HepG2 (cell line): ENCODE measurements around the gene SYT7. TPM values are rescaled to one million over a fixed set of nuclear protein-coding genes. Genes with fewer than 3 reads are reported as not detected.

Experiments
- ATAC-seq: fragments of 200-7000 bp; cut with Tn5 transposase; 3 replicates; pipeline ENCODE4 v1.9.1; 2020; ENCODE audit warnings: mild to moderate bottlenecking, moderate library complexity
- BruUV-seq: library from RNA; stranded (reverse); fragments of 400-500 nt; replicated peaks from 2 replicates; lab custom pipeline; 2021; lab: Mats Ljungman, UMichigan
- CTCF ChIA-PET: fragments of 300-600 bp; formaldehyde crosslinking; extraction: SDS; loops from one replicate; lab custom pipeline; 2021; ENCODE audit warnings: low total read pairs, inconsistent platforms, low intra/inter-chr PET ratio; lab: Yijun Ruan, JAX
- POLR2A ChIA-PET: fragments of 350-600 bp; sonication (Branson Sonifier 250); formaldehyde crosslinking; loops from one replicate; lab custom pipeline; 2020; ENCODE audit warnings: antibody characterized with exemption, inconsistent platforms; lab: Yijun Ruan, JAX
- DNase-seq: peaks from one replicate; pipeline ENCODE4 v3.0.0-alpha.2; 2015; ENCODE audit warnings: low spot score
- FAIRE-seq: peaks from 3 replicates; lab custom pipeline; 2011; peaks lifted over from hg19 to GRCh38; lab: Jason Lieb, UNC
- H2AFZ ChIP-seq: one replicate; pipeline ENCODE4 v1.6.1; 2011; ENCODE audit warnings: low read length, inconsistent platforms
- H3K27ac ChIP-seq: fragments of 300-600 bp; 3 replicates; pipeline ENCODE4 v1.8.0; 2011; ENCODE audit warnings: mixed run types, mild to moderate bottlenecking, mixed read lengths, low read length, inconsistent platforms; ENCODE audit not compliant: insufficient read depth; ENCODE audit errors: extremely low read length
- H3K27me3 ChIP-seq, 2 experiments: fragments of 200-600 bp in 1 of 2; 2 replicates in 1 of 2; 3 replicates in 1 of 2; pipeline versions ENCODE4 v1.6.0 to v1.8.0; 2011; ENCODE audit warnings: low read length in 2 of 2, mild to moderate bottlenecking in 2 of 2, moderate library complexity in 2 of 2, inconsistent platforms in 1 of 2; ENCODE audit not compliant: insufficient read depth in 2 of 2, control insufficient read depth in 1 of 2
- H3K36me3 ChIP-seq, 2 experiments: fragments of 200-600 bp in 1 of 2; replicated peaks in 1 of 2; 2 replicates in 1 of 2; 3 replicates in 1 of 2; pipeline versions ENCODE4 v1.5.1 to v1.8.0; 2011; ENCODE audit warnings: low read length in 2 of 2, inconsistent platforms in 1 of 2; ENCODE audit not compliant: insufficient read depth in 2 of 2, control insufficient read depth in 1 of 2
- H3K4me1 ChIP-seq: 2 replicates; pipeline ENCODE4 v1.5.1; 2012; ENCODE audit warnings: low read length, inconsistent platforms; ENCODE audit not compliant: insufficient read depth
- H3K4me2 ChIP-seq: 2 replicates; pipeline ENCODE4 v1.6.0; 2011; ENCODE audit warnings: low read depth, low read length, inconsistent platforms
- H3K4me3 ChIP-seq, 3 experiments: fragments of 200-600 bp in 1 of 3; sonication (generic), shearing (Covaris generic) in 1 of 3; replicated peaks in 1 of 3; 2 replicates each; pipeline ENCODE4 v1.5.1; 2011 to 2016; ENCODE audit warnings: low read length in 3 of 3, inconsistent platforms in 2 of 3, low read depth in 2 of 3, mild to moderate bottlenecking in 2 of 3, control low read depth in 1 of 3, mixed read lengths in 1 of 3; ENCODE audit not compliant: insufficient read depth in 1 of 3
- H3K79me2 ChIP-seq: one replicate; pipeline ENCODE4 v1.6.1; 2011; ENCODE audit warnings: low read length, inconsistent platforms; ENCODE audit not compliant: insufficient read depth
- H3K9ac ChIP-seq: 2 replicates; pipeline ENCODE4 v1.6.0; 2011; ENCODE audit warnings: mild to moderate bottlenecking, low read depth, low read length, inconsistent platforms; ENCODE audit not compliant: insufficient read depth
- H3K9me3 ChIP-seq: 2 replicates; pipeline ENCODE4 v1.5.1; 2012; ENCODE audit warnings: mild to moderate bottlenecking, low read length
- H4K20me1 ChIP-seq: 2 replicates; pipeline ENCODE4 v1.6.0; 2011; ENCODE audit warnings: inconsistent platforms, mild to moderate bottlenecking, low read length, moderate library complexity; ENCODE audit not compliant: insufficient read depth
- AHR ChIP-seq: IDR thresholded peaks from 2 replicates; pipeline ENCODE4 v1.6.1; 2018; ENCODE audit warnings: missing genetic modification reagents, missing compliant biosample characterization
- EHMT2 ChIP-seq: fragments of 200-600 bp; sonication (generic); IDR thresholded peaks from 2 replicates; pipeline ENCODE4 v1.7.0; 2017; ENCODE audit warnings: antibody characterized with exemption, low read depth, low read length, borderline replicate concordance
- GZF1 ChIP-seq: sonication (generic); formaldehyde crosslinking; IDR thresholded peaks from 2 replicates; pipeline ENCODE4 v1.5.1; 2020; ENCODE audit warnings: mild to moderate bottlenecking, missing genetic modification reagents
- HNRNPH1 ChIP-seq: fragments of 200-400 bp; formaldehyde crosslinking; optimal IDR thresholded peaks from 2 replicates; pipeline ENCODE3; 2017; ENCODE audit warnings: mild to moderate bottlenecking, low read depth, low read length
- NR2F6 ChIP-seq, 2 experiments: IDR thresholded peaks; 2 replicates each; pipeline ENCODE4 v1.6.1; 2016; ENCODE audit warnings: antibody characterized with exemption in 1 of 2, mild to moderate bottlenecking in 1 of 2
- PTBP1 ChIP-seq: fragments of 200-400 bp; formaldehyde crosslinking; IDR thresholded peaks from 2 replicates; pipeline ENCODE4 v1.6.1; 2018; ENCODE audit warnings: low read length, low read depth; ENCODE audit not compliant: poor library complexity, severe bottlenecking
- ZNF180 ChIP-seq: sonication (generic); formaldehyde crosslinking; IDR thresholded peaks from 2 replicates; pipeline ENCODE4 v1.4.0; 2020; ENCODE audit warnings: low read depth, missing genetic modification reagents, borderline replicate concordance
- ZNF430 ChIP-seq: sonication (generic); formaldehyde crosslinking; IDR thresholded peaks from 2 replicates; pipeline ENCODE4 v1.9.0; 2021; ENCODE audit warnings: mild to moderate bottlenecking, missing genetic modification reagents
- ZNF720 ChIP-seq: sonication (generic); formaldehyde crosslinking; IDR thresholded peaks from 2 replicates; pipeline ENCODE4 v1.4.0; 2020; ENCODE audit warnings: missing genetic modification reagents
- ZNF781 ChIP-seq: sonication (generic); formaldehyde crosslinking; IDR thresholded peaks from 2 replicates; pipeline ENCODE4 v1.5.1; 2020; ENCODE audit warnings: borderline replicate concordance, mild to moderate bottlenecking, missing genetic modification reagents; ENCODE audit errors: not compliant biosample characterization
- WGBS: methylation state at CpG from one replicate; pipeline ENCODE4 v1.1.6; 2017; ENCODE audit warnings: low lambda C conversion rate; 5-methylcytosine and 5-hydroxymethylcytosine counted together
- in situ Hi-C: cut with HindIII; loops from 2 replicates; pipeline ENCODE4 v1.10.0; 2017; ENCODE audit warnings: low pct_unique_long_range_greater_than_20kb; ENCODE audit not compliant: extremely low pct_ligation_motif_present
- intact Hi-C: fragments of 100-400 bp; cut with micrococcal nuclease; formaldehyde crosslinking; loops from one replicate; pipeline ENCODE4 v1.10.0; 2022; ENCODE audit not compliant: unreplicated experiment
- polyA plus RNA-seq, 8 experiments: library from polyadenylated mRNA; depleted of rRNA in 3 of 8; stranded (reverse) in 7 of 8; unstranded in 1 of 8; fragments of >200 nt; fragmentation: Illumina TruSeq in 4 of 8; extraction: Trizol in 4 of 8; gene quantifications; 2 replicates each; pipeline versions ENCODE4 v1.2.1 to v1.2.3, GENCODE V29; 2011 to 2016; ENCODE audit warnings: low read depth in 4 of 8, missing spikeins in 1 of 8, mixed read lengths in 1 of 8; ENCODE audit not compliant: insufficient read depth in 1 of 8
- total RNA-seq, 5 experiments: library from RNA; depleted of rRNA; stranded (reverse); fragments of >200 nt; fragmentation: Illumina TruSeq; extraction: Trizol; gene quantifications; 2 replicates each; pipeline ENCODE4 v1.2.3, GENCODE V29; 2016; ENCODE audit warnings: low read depth in 1 of 5
- TF ChIP-seq, protein P1 (sequence below): sonication (generic); formaldehyde crosslinking; IDR thresholded peaks from 2 replicates; pipeline ENCODE4 v1.5.1; 2020; ENCODE audit warnings: missing genetic modification reagents, mild to moderate bottlenecking, borderline replicate concordance
- TF ChIP-seq, protein P2 (sequence below): sonication (generic); formaldehyde crosslinking; conservative IDR thresholded peaks from 2 replicates; pipeline ENCODE4 v1.8.1; 2023; ENCODE audit warnings: missing genetic modification reagents
- TF ChIP-seq, protein P3 (sequence below): sonication (generic); formaldehyde crosslinking; IDR thresholded peaks from 2 replicates; pipeline ENCODE4 v1.5.1; 2020; ENCODE audit warnings: mild to moderate bottlenecking, missing genetic modification reagents, borderline replicate concordance
- TF ChIP-seq, protein P4 (sequence below): sonication (generic); formaldehyde crosslinking; IDR thresholded peaks from 2 replicates; pipeline ENCODE4 v1.4.0; 2020; ENCODE audit warnings: mild to moderate bottlenecking, missing genetic modification reagents, borderline replicate concordance

The SYT7 gene
- total and polyA plus RNA-seq, 2 of the 13 experiments (the other 11 are each of a cell fraction or from before 2014, with no cell fraction given): 1.4 to 4.4 TPM

DNA sequence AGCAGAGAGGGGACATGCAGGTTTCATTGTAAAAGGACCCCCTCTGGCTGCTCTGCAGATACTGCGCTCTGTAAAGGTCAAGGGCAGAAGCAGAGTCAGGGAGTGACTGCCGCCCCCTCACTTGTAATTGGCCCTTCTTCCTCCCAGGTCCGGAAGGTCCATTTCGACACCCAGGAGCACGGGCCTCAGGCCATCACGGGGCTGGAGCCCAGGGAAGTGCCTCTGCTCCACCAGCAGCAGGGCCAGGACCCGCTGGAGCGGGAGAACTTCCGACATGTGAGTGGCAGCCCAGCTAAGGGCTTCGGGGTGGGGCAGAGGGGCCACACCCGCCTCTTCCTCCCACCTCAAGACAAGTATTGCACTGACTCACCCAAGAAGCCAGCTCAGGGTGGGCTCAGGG, 96.3 kb downstream of the SYT7 start:
- POLR2A ChIA-PET: no interaction called here
- TF ChIP-seq, protein P1, sequence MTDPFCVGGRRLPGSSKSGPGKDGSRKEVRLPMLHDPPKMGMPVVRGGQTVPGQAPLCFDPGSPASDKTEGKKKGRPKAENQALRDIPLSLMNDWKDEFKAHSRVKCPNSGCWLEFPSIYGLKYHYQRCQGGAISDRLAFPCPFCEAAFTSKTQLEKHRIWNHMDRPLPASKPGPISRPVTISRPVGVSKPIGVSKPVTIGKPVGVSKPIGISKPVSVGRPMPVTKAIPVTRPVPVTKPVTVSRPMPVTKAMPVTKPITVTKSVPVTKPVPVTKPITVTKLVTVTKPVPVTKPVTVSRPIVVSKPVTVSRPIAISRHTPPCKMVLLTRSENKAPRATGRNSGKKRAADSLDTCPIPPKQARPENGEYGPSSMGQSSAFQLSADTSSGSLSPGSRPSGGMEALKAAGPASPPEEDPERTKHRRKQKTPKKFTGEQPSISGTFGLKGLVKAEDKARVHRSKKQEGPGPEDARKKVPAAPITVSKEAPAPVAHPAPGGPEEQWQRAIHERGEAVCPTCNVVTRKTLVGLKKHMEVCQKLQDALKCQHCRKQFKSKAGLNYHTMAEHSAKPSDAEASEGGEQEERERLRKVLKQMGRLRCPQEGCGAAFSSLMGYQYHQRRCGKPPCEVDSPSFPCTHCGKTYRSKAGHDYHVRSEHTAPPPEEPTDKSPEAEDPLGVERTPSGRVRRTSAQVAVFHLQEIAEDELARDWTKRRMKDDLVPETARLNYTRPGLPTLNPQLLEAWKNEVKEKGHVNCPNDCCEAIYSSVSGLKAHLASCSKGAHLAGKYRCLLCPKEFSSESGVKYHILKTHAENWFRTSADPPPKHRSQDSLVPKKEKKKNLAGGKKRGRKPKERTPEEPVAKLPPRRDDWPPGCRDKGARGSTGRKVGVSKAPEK (CRISPR knock-in tag): no peak
- TF ChIP-seq AHR: no peak
- TF ChIP-seq, protein P2, sequence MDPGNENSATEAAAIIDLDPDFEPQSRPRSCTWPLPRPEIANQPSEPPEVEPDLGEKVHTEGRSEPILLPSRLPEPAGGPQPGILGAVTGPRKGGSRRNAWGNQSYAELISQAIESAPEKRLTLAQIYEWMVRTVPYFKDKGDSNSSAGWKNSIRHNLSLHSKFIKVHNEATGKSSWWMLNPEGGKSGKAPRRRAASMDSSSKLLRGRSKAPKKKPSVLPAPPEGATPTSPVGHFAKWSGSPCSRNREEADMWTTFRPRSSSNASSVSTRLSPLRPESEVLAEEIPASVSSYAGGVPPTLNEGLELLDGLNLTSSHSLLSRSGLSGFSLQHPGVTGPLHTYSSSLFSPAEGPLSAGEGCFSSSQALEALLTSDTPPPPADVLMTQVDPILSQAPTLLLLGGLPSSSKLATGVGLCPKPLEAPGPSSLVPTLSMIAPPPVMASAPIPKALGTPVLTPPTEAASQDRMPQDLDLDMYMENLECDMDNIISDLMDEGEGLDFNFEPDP (CRISPR knock-in tag): 0 out of 2 replicates have a peak, but pooled peaks have one; percentile 71
- TF ChIP-seq HNRNPH1: no peak
- TF ChIP-seq ZNF720 (CRISPR knock-in tag): no peak
- TF ChIP-seq PTBP1: no peak
- no peak for TF ChIP-seq NR2F6 (IDR thresholded peaks at IDR 0.05)
- peak; percentile 29; the same call in 1 of the 2 replicates for TF ChIP-seq NR2F6 (CRISPR knock-in tag; IDR thresholded peaks at IDR 0.05)
- TF ChIP-seq ZNF180 (CRISPR knock-in tag): no peak
- TF ChIP-seq, protein P3, sequence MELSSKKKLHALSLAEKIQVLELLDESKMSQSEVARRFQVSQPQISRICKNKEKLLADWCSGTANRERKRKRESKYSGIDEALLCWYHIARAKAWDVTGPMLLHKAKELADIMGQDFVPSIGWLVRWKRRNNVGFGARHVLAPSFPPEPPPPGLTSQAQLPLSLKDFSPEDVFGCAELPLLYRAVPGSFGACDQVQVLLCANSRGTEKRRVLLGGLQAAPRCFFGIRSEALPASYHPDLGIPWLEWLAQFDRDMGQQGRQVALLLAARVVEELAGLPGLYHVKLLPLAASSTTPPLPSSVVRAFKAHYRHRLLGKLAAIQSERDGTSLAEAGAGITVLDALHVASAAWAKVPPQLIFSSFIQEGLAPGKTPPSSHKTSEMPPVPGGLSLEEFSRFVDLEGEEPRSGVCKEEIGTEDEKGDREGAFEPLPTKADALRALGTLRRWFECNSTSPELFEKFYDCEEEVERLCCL: no peak
- TF ChIP-seq ZNF430 (CRISPR knock-in tag): no peak
- TF ChIP-seq ZNF781 (CRISPR knock-in tag): no peak
- TF ChIP-seq GZF1: no peak
- TF ChIP-seq, protein P4, sequence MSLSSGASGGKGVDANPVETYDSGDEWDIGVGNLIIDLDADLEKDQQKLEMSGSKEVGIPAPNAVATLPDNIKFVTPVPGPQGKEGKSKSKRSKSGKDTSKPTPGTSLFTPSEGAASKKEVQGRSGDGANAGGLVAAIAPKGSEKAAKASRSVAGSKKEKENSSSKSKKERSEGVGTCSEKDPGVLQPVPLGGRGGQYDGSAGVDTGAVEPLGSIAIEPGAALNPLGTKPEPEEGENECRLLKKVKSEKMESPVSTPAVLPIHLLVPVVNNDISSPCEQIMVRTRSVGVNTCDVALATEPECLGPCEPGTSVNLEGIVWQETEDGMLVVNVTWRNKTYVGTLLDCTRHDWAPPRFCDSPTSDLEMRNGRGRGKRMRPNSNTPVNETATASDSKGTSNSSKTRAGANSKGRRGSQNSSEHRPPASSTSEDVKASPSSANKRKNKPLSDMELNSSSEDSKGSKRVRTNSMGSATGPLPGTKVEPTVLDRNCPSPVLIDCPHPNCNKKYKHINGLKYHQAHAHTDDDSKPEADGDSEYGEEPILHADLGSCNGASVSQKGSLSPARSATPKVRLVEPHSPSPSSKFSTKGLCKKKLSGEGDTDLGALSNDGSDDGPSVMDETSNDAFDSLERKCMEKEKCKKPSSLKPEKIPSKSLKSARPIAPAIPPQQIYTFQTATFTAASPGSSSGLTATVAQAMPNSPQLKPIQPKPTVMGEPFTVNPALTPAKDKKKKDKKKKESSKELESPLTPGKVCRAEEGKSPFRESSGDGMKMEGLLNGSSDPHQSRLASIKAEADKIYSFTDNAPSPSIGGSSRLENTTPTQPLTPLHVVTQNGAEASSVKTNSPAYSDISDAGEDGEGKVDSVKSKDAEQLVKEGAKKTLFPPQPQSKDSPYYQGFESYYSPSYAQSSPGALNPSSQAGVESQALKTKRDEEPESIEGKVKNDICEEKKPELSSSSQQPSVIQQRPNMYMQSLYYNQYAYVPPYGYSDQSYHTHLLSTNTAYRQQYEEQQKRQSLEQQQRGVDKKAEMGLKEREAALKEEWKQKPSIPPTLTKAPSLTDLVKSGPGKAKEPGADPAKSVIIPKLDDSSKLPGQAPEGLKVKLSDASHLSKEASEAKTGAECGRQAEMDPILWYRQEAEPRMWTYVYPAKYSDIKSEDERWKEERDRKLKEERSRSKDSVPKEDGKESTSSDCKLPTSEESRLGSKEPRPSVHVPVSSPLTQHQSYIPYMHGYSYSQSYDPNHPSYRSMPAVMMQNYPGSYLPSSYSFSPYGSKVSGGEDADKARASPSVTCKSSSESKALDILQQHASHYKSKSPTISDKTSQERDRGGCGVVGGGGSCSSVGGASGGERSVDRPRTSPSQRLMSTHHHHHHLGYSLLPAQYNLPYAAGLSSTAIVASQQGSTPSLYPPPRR: no peak
- TF ChIP-seq EHMT2: no peak
- CTCF ChIA-PET: no interaction called here
- H3K27ac ChIP-seq: no peak overlapping the region
- no peak overlapping the region for H3K4me2 ChIP-seq
- no peak overlapping the region for H3K9ac ChIP-seq
- intact Hi-C loops (no loop called here), in situ Hi-C loops (no loop called here)
- H3K36me3 ChIP-seq: no peaks in the 10 kb centered on the region
- no peak overlapping the region for H2AFZ ChIP-seq
- H3K4me1 ChIP-seq: peaks cover 54% of the 10 kb centered on the region
- no peaks in the 10 kb centered on the region for H3K9me3 ChIP-seq
- no TSS peak for BruUV-seq
- DNase-seq (no peak), ATAC-seq (no peak; the same call in 2 of the 3 replicates), FAIRE-seq (no peak)
- H3K4me3 ChIP-seq: no peak overlapping the region
- no peaks in the 10 kb centered on the region for H4K20me1 ChIP-seq
- H3K27me3 ChIP-seq: peaks cover 2 to 48% of the 10 kb centered on the region in 2 experiments
- 16% methylated on average over 3 of the region's 11 CpGs for WGBS
- H3K79me2 ChIP-seq: no peaks in the 10 kb centered on the region
